GM20000 (cell line): ENCODE results near the gene MESP1.

Experiments
- DNase-seq: peaks from one replicate; pipeline ENCODE4 v3.0.0; 2012; ENCODE audit warnings: low spot score
- CTCF ChIP-seq: IDR thresholded peaks from 2 replicates; pipeline ENCODE4 v1.5.1; 2012; ENCODE audit warnings: mild to moderate bottlenecking, control low read depth; ENCODE audit errors: extremely low read depth, missing control alignments

MESP1 gene

GRCh38 chr15:89714775-89715174 lies 36.3 kb downstream of the MESP1 start:
- no peak for DNase-seq
- no peak for TF ChIP-seq CTCF

GRCh38 chr15:89707577-89707976 lies 43.5 kb downstream of the MESP1 start:
- DNase-seq: no peak
- no peak for TF ChIP-seq CTCF

- no peak for DNase-seq
- no peak for TF ChIP-seq CTCF
Measured at GRCh38 chr15:89704411-89704810, 46.6 kb downstream of the MESP1 start.
